GM19397 (cell line): Measurements from ENCODE around the gene IPO11.
"Not testable (repeated sequence)": the region's sequence is repeated elsewhere in the genome, so short reads cannot be mapped to it uniquely, and the experiment has no call there.

ENCODE experiments used
- ATAC-seq: cut with Tn5 transposase; IDR thresholded peaks from one replicate; pipeline ENCODE4 v1.9.1; 2021; ENCODE audit warnings: mild to moderate bottlenecking, moderate library complexity; ENCODE audit not compliant: unreplicated experiment

The IPO11 gene

DNA sequence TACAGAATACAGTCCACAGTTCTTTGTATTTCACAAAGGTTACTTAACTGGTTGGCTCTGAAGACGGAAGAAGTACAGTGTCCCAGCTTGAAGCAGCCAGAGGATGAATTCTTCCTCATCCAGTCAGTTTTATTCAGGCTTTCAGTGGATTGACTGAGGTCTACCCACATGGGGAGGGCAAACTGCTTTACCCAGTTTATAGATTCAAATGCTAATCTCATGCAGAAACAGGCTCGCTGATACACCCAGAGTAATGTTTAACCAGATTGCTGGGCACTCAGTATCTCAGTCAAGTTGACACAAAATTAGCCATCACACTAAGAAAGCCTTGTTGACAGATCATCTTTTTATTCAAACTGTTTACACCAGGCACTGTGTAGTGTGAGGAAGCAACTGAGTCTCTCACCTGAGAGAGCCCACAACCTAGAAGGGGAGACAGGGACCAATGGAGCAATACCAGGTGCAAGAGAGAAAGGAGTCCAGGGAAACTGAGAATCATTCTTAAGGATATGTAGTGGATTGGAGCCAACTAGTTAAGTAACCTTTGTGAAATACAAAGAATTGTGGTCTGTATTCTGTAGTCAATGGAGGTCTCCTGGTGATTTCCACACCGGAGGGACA lies 181.9 kb downstream of the IPO11 start:
- ATAC-seq, result no peak

DNA sequence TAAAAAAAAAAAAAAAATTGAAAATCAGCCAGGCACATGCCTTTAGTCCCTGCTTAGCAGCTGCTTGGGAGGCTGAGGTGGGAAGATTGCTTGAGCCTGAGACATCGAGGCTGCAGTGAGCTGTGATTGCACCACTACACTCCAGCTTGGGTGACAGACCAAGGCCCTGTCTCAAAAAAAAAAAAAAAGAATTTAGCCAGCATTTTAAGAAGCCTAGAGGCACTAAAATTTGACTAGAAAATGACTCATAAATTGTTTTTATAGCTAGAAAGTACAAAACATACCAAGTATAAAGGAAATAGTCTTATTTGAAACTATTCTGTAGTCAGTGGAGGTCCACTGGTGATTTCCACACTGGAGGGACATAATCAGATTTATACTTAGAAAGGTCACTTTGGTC lies 183.5 kb downstream of the IPO11 start:
- no peak for ATAC-seq

DNA sequence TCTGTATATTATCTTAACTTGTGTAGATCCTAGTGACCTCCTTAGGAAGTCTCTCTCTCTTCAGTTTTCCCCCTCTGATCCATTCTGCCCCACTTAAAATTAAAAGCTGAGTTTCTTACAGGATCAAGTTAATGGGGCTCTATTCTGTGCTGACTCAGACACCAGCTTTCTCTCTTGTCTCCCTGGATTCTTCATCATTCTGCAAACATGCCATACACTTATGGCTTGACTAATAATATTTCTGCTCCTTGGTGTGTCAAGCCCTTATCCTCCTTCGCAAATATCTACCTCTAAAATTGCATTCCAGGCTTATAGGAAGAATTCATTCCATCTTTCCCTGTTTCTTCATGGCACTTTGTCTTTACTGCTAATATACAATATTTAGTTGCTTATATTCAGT lies 184.1 kb downstream of the IPO11 start:
- no peak for ATAC-seq

DNA sequence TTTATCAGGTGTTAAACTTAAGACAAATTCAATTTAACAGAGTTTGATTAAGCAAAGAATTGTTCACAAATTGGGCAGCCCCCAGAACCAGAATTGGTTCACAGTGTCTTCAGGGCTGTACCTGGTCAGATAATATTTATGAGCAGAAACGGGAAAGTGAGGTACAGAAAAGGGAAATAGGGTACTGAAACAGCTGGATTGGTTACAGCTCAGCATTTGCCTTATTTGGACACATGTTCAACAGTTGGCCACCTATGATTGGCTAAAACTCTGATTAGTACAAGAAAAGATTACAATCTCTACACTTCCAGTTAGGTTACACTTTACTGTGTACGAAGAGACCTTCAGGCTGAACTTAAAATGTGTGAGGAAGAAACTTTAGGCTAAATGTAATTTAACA lies 184.8 kb downstream of the IPO11 start:
- ATAC-seq, result no peak

DNA sequence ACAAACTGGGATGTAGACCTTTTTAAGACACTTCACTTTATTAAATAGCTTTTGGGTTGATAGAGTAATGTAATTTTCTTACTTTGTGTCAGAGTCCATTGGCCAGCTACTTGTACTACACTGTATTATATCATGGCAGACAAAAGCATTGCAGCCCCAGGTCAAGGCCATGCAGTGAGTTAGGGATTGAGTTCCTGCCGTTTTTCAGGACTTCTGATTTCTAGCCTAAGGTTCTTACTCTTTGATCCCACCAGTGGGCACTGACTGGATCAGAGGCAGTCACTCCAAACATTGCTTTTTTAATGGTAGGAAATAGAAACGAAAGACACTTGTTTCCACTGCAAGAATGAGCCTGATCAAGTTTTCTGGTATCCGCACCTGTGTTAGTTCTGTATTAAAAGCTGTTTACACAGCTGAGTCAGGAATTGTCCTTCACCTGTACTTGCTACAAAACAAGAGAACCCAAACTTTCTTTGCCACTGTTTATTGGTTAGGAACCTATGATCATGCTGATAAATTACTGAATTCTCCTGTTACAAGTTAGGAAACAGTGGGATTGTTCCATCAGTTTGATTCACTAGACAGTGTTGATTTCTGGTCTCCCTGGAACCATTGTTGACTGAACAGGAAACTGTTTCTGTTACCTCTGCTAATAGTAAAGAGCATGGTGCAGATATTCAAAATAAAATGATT lies 188.1 kb downstream of the IPO11 start:
- no peak for ATAC-seq

DNA sequence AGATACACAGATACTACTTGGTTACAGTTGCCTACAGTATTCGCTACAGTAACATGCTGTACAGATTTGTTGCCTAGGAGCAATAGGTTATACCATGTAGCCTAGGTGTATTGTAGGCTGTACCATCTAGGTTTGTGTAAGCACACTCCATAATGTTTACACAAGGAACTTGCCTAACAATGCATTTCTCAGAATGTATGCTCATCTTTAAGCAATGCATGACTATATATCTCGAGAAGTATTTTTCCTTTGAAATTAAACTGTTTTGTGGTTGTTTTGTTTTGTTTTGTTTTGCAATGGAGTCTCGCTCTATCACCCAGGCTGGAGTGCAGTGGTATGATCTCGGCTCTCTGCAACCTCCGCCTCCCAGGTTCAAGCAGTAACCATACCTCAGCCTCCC lies 191.4 kb downstream of the IPO11 start:
- no peak for ATAC-seq

DNA sequence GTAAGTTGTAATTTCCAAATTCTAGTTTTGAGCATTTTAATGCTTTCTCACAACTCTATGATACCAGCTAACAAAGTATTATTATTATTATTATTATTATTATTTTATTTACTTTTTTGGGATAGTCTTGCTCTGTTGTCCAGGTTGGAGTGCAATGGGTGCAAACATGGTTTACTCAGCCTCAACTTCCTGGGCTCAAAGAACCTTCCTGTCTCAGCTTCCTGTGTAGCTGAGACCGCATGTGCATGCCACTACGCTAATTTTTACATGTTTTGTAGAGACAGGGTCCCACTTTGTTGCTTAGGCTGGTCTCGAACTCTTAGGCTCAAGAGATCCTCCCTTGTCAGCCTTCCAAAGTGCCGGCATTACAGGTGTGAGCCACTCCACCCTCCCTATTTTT lies 193.1 kb downstream of the IPO11 start:
- ATAC-seq, result no peak

DNA sequence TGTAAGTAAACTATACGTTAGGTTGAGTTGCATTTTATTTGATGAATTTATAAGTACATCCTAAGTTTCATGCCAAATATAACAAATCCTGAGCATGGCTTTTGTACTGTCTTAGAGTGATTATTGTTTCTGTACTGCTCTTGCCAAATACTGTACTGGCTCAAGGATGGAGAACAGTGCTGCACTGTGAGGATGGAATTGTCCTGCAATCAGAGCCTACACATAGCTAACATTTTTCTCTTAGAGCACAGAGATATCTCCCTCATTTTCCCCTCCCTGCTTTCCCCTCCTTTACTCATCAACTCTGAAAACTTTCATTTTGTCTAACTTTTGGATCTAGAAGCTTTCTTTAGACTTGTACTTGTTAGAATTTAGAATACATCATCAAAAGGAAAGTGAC lies 194.3 kb downstream of the IPO11 start:
- ATAC-seq, result no peak

DNA sequence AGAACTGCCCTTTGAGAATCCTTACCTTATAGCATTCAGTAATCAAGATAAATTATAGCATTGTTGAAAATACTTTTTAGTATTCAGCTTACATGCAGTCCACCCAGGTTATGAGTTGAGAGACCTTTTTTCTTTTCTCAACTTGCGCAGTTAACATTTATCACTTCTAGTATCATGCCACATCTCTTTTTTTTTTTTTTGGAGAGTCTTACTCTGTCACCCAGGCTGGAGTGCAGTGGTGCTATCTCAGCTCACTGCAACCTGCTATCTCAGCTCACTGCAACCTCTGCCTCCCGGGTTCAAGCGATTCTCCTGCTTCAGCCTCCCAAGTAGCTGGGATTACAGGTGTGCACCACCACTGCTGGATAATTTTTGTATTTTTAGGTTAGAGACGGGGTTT lies 195.1 kb downstream of the IPO11 start:
- no peak for ATAC-seq

DNA sequence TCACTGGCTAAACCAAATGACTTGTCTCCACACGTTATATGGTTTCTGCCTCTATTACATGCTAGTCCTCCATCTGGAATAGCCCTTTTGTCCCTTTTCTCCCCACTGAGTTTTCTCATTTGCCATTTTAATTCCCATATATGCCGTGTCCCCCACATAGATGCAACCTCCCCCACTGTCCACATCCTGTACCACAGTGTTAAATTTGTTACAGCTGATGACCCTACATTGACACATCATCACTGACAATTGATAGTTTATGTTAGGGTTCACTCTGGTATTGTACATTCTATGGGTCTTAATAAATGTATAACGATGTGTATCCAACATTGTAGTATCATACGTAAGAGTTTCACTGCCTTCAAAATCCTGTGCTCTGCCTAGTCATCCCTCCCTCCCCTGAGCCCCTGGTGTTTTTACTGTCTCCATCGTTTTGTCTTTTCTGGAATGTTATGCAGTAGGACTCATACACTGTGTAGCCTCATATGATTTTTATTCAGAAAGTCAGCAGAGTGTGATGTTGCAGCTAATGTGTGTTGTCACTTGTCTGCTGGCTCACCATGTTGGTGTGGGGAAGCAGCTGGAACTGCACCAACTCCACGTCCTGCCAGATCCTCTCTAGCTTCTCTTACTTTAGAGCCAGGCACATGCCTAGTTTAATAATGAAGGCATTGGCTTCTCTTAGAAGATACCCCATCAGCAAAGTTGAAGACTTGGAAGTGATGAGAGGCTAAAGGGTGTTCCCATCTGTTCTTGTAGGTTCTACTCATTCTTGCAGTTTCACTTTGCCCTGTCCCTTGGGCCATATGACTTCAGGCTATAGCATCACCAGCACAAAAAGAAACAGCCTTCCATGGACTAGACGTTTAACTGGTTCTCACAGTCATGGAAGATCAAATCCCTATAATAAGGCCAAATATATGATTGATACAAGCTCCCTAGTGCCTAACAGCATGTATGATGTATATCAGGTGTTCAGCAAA lies 196.3 kb downstream of the IPO11 start:
- no peak for ATAC-seq

DNA sequence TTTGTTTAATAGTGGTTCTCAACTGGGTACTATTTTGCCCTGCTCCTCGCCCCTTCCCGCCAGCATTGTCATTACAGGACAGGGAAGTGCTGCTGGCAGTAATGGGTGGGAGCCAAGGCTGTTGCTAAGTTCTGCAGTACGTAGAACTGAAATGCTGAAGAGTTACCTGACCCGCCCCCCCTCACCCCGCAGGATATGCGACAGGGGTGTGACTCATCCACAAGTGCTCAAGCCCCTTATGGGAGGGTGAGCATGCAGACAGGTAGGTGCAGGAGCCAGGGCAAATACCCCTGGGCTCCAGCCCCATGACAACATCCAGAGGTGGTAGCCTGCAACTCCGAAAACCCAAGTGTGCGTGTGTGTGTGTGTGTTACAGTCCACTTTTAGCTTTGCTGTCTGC lies 201.8 kb downstream of the IPO11 start:
- ATAC-seq, result no peak

DNA sequence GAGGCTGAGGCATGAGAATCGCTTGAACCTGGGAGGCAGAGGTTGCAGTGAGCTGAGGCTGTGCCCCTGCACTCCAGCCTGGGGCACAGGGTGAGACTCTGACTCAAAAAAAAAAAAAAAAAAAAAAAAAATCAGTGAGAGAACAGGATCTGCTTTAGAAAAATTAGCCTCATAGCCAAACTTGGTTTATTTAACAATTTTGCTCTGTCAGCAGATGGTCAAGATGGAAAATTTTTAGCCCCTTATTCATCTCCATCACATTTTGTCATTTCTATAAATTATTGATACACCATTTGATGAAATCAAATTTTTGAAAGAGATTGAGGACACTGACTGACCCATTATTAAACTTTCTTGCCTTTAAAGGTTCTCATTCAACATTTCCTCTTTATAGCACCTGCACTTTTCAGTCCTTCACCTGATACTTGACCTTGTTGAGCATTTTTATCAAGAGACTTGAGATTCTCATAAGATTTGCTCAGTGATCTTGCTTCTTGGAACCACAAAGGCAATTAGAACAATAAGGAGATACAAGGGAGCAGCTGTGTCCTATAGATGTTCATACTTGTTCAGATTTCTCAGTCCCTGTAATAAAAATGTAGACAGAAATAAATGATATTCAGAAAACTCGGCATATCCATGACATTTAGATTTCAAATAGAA lies 204.2 kb downstream of the IPO11 start:
- no peak for ATAC-seq

DNA sequence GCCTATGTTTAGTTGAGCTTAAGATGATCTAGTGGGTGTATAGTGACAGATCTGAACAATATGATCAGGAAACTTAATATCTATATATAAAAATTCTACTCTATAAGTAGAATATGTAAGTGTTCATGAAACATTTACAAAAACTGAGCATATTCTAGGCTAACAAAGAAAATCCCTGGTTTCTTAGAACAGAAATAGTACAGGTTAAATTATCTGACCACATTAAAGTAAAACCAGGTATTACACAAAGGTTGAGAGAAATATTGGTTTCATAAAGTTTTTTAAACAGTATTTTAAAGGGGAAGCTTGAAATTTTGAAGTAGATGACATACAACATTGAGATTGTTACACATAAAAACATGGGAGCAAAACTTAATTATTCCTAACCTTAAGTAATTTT lies 205.4 kb downstream of the IPO11 start:
- ATAC-seq, result no peak

DNA sequence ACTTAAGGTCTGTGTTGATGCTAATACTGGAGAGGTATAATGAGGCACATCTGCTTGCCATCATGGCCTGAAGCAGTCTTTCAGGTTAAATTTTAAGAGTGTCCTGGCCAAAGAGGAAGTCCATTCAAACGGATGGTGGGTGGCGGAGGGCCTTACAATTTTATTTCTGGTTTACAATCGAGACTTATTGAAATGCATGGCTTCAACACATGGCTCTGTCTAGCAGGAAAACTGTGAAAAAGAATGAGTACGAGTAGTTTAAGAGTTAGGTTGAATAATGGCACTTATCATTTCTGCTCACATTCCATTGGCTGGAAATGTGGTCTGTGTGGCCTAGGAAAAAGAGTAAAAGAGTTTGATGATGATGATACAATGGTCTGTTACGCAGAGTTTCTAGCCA lies 208.2 kb downstream of the IPO11 start:
- ATAC-seq, result no peak

DNA sequence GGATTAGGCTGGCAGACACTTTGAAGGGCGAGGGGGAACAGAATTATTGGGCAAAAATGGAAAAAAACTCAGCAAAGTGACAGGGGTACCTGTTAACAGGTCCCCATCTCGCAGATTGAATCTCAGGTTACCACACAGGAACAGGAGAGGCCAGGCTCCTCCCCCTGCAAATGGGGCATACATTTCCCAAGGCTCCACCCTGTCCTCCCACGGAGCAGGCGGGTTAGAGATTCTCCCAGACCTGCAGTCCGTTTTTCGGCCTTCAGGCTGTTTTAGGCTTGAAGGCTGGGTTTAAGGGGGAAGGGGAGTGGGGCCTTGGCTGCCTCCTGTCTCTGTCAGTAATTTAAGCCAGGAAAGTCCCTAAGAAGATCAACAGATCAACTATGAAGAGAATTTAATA lies 208.7 kb downstream of the IPO11 start:
- no peak for ATAC-seq

DNA sequence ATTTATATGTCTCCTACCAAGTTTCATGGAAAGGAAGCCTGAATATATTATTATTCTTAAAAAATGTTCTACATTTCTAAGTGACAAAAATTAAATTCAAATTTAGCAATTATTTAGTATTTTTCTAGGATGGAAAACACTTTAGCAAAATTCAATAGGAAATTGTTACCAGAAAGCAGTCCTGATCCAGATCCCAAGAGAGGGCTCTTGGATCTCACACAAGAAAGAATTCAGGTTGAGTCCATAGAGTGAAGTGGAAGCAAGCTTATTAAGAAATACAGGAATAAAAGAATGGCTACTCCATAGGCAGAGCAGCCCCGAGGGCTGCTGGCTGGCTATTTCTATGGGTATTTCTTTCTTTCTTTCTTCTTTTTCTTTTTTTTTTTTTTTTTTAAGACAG lies 210.7 kb downstream of the IPO11 start:
- ATAC-seq, result no peak

DNA sequence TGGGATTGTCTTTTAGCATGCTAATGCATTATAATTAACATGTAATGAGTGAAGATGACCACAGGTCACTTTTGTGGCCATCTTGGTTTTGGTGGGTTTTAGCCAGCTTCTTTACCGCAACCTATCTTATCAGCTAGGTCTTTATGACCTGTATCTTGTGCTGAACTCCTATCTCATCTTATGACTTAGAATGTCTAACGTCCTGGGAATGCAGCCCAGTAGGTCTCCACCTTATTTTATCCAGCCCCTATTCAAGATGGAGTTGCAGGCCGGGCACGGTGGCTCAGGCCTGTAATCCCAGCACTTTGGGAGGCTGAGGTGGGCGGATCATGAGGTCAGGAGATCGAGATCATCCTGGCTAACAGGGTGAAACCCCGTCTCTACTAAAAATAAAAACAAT lies 211.9 kb downstream of the IPO11 start:
- not testable (repeated sequence) for ATAC-seq

DNA sequence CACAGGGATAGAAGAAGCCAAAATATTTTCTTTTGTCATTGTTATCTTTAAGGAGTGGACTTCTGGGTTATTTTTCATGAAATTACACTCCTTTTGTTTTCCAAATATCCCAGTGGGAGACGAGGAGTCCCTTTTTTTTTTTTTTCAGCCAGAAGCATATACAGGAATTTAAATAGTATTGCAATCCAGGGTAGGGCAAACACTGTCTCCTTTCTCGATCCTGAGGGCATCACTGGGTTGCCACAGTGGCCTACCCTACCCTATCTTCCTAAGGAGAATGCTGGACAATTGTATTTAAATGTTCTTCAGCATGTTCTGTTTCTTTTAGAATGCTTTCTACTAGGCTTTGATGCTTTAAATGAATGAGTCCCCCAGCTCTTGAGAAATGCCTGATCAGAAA lies 214.0 kb downstream of the IPO11 start:
- ATAC-seq, result no peak

DNA sequence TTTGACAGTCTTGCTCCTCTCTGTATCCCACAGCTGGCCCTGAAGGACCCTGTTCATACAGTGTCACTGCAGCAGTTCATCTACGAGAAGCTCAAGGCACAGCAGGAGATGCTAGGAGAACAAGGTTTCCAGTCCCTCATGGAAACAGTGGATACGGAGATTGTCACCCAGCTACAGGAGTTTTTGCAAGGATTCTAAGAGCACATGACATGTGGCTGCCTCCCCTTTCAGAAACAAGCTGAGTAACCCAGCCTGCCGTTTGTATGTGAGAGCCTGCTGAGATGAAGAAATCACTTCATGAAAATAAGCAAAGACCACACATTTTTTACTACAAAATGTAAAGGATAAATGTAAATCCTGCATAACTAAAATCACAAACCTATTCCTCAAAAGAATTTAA lies 214.6 kb downstream of the IPO11 start:
- ATAC-seq, result no peak

DNA sequence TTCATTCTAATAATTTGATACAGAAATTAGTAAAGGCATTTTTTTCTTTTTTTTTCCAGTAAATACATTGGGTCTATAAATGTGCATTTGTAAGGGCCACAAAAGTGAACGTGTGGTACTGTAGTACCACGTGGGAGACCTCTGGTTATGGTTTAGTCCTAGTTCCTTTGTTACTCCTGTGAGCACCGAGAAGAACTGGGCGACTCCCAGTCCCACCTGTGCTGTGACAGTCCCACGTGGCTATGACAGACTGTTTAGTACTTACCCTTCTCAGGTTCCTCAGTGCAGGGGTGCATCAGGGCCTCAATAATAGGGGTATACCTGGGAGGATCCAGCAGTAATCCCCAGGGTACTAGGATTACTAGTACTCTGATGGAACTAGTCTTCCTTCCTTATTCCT lies 215.3 kb downstream of the IPO11 start:
- no peak for ATAC-seq

DNA sequence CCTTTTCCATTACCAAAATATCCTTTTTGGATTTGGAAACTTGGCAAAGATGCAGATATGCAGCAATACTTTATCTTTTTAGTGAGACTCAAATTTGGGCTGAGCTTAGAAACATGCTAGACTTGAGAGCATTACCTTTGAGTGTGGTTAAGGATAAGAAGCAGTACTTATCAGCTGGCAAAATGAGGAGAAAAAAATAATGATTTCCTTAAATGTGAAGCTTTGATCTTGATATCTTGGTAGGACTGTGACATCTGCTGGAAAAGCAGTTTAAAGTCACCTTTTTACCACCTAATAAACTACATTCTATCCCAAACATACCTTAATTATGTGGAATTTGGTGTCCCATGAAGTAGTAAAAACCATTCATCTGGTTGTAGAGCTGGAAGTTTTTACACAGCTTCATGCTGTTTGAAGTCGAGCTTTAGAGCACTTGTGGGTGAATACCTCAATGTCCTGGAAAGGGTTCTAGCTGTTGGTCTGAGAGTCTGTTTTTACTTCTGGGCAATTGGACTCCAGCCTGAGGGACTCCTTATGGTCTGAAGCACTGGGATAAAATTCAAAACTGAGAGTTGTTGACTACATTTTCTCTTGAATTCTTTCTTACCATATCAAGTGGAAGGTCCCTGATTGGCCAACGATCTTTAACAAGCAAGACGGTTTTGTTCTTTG lies 219.5 kb downstream of the IPO11 start:
- ATAC-seq, result no peak
